ENCODE measurements around the gene CPVL.

- TF ChIP-seq CTCF (IDR thresholded peaks at IDR 0.05; ENCODE audit: borderline replicate concordance, extremely low read depth, low read length, poor library complexity, severe bottlenecking) (no peak), EZH2 (IDR thresholded peaks at IDR 0.05; ENCODE audit: borderline replicate concordance, low read depth, low read length, severe bottlenecking) (no peak)
These were observed 31.1 kb downstream of the CPVL start for GRCh38 chr7:29115130-29115687.
